GM12874 (cell line): ENCODE measurements around the gene BANK1.

Source experiments
- TF ChIP-seq, protein P1 (sequence below): IDR thresholded peaks from 2 replicates; pipeline ENCODE4 v1.5.1; 2011; ENCODE audit warnings: low read depth, mild to moderate bottlenecking, control low read depth, low read length, moderate library complexity; ENCODE audit not compliant: insufficient read depth

BANK1 gene

GRCh38 chr4:101919373-101919977, 128.9 kb downstream of the BANK1 start:
- TF ChIP-seq, protein P1, sequence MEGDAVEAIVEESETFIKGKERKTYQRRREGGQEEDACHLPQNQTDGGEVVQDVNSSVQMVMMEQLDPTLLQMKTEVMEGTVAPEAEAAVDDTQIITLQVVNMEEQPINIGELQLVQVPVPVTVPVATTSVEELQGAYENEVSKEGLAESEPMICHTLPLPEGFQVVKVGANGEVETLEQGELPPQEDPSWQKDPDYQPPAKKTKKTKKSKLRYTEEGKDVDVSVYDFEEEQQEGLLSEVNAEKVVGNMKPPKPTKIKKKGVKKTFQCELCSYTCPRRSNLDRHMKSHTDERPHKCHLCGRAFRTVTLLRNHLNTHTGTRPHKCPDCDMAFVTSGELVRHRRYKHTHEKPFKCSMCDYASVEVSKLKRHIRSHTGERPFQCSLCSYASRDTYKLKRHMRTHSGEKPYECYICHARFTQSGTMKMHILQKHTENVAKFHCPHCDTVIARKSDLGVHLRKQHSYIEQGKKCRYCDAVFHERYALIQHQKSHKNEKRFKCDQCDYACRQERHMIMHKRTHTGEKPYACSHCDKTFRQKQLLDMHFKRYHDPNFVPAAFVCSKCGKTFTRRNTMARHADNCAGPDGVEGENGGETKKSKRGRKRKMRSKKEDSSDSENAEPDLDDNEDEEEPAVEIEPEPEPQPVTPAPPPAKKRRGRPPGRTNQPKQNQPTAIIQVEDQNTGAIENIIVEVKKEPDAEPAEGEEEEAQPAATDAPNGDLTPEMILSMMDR = no peak

DNA sequence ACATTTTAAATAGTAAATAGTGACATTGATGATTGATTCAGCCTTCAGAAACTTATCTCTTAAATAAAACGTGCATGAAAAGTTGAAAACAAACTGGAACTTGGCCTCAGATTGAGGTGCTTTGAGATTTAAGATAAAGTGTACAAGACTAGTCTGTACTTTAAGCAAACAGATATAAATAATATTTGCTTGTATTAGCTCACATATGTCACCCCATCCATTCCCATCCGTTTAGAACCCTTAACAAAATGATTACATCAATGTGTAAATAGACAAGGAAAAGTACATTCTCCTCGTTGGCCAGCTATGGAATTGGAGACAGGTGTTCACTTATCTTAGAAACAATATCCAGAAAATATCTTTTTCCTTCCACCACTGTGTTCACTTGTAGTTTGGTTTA, 130.8 kb downstream of the BANK1 start:
- TF ChIP-seq, protein P1 = no peak

DNA sequence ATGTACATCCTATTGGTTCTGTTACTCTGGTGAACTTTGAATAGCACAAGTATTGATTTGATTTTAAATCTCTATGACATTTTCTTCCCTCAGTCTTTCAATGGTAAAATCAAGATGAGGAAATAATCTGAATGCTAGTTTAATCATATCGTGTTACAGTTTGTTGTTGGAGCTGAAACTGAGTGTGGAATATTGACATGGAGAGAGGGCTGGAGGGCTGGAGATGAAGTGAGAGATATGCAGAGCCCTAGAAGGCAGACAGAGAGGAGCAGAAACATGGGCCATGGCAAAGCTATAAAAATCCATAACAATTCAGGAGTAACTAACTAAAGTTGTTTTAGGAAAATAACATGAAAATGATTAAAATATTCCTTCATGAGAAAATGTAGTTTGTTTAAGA, 141.1 kb downstream of the BANK1 start:
- TF ChIP-seq, protein P1 = no peak

- TF ChIP-seq, protein P1 = no peak
These were observed 143.3 kb downstream of the BANK1 start for GRCh38 chr4:101933855-101934254.

DNA sequence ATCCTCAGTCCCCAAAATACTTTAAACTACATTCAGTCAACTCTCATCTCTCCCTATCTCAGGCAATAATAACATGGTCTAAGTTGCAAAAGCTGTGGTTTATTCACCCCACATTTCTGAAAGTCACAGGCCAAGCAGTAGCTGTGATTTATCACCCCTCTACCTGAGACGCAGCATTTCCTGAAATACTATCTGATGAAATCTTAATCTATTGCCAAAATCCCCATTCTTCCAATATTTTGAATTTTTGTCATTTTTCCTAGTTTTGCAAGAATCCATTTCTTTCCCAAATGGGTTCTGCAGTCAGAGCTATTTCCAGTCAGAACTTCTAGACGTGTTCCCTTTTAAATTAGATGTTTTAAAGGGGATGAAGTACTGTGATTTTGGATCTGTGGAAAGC, 148.3 kb downstream of the BANK1 start:
- TF ChIP-seq, protein P1 = no peak

- TF ChIP-seq, protein P1 = no peak
These were observed 151.4 kb downstream of the BANK1 start for GRCh38 chr4:101941816-101942358.

GRCh38 chr4:101942891-101943290, 152.4 kb downstream of the BANK1 start:
- TF ChIP-seq, protein P1 = no peak

GRCh38 chr4:101944649-101945048, 154.1 kb downstream of the BANK1 start:
- TF ChIP-seq, protein P1 = no peak
